ENCODE measurements around the gene TBC1D14.

- TF ChIP-seq CTCF (IDR thresholded peaks at IDR 0.05 in 8 of 11, conservative IDR thresholded peaks at IDR 0.05 in 3 of 11) (peak in 2 of 11 experiments; percentile 17 to 48), POLR2AphosphoS5 (IDR thresholded peaks at IDR 0.05) (no peak), POLR2A (IDR thresholded peaks at IDR 0.05) (peak in 1 of 3 donors; percentile 2)
Observed at GRCh38 chr4:7068279-7068842, 158.7 kb downstream of the TBC1D14 start.

Measured in spleen (tissue), 7 donors.